Fibroblast of the aortic adventitia (primary cell): Measurements from ENCODE around the gene TTLL7. TPM values are rescaled to one million over a fixed set of nuclear protein-coding genes. Genes with fewer than 3 reads are reported as not detected.
"Not testable (repeated sequence)": the region's sequence is repeated elsewhere in the genome, so short reads cannot be mapped to it uniquely, and the experiment has no call there.

Experiments used
- DNase-seq: peaks from one replicate; pipeline ENCODE4 v3.0.0-alpha.2; 2010; ENCODE audit warnings: low read depth
- H3K4me3 ChIP-seq: 2 replicates; pipeline ENCODE4 v1.5.1; 2011; ENCODE audit warnings: low read depth, mild to moderate bottlenecking, control low read depth, low read length, moderate library complexity
- total RNA-seq: library from RNA; depleted of rRNA; stranded (reverse); fragments of >200 nt; gene quantifications from 2 replicates; pipeline ENCODE4 v1.2.3, GENCODE V29; 2012; ENCODE audit warnings: low replicate concordance
- TF ChIP-seq, protein P1 (sequence below): IDR thresholded peaks from 2 replicates; pipeline ENCODE4 v1.5.1; 2011; ENCODE audit warnings: mild to moderate bottlenecking, low read length, control low read depth, inconsistent platforms; ENCODE audit not compliant: insufficient read depth

TTLL7 gene
- total RNA-seq, 1 donor = 20.9 TPM

GRCh38 chr1:83985048-83985447 is 13.9 kb downstream of the TTLL7 start:
- DNase-seq = no peak
- H3K4me3 ChIP-seq = no peak overlapping the region
- TF ChIP-seq, protein P1, sequence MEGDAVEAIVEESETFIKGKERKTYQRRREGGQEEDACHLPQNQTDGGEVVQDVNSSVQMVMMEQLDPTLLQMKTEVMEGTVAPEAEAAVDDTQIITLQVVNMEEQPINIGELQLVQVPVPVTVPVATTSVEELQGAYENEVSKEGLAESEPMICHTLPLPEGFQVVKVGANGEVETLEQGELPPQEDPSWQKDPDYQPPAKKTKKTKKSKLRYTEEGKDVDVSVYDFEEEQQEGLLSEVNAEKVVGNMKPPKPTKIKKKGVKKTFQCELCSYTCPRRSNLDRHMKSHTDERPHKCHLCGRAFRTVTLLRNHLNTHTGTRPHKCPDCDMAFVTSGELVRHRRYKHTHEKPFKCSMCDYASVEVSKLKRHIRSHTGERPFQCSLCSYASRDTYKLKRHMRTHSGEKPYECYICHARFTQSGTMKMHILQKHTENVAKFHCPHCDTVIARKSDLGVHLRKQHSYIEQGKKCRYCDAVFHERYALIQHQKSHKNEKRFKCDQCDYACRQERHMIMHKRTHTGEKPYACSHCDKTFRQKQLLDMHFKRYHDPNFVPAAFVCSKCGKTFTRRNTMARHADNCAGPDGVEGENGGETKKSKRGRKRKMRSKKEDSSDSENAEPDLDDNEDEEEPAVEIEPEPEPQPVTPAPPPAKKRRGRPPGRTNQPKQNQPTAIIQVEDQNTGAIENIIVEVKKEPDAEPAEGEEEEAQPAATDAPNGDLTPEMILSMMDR = no peak

DNA sequence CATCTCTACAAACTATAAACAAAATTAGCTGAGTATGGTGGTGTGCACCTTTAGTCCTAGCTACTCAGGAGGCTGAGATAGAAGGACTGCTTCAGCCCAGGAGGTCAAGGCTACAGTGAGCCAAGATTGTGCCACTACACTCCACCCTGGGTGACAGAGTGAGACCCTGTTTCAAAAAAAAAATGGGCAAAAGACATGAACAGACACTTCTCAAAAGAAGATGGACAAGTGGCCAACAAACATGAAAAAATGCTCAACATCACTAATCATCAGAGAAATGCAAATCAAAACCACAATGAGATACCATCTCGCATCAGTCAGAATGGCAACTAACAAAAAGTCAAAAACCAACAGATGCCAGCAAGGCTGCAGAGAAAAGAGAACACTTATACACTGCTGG is 15.0 kb downstream of the TTLL7 start:
- H3K4me3 ChIP-seq, DNase-seq: not testable (repeated sequence)

DNA sequence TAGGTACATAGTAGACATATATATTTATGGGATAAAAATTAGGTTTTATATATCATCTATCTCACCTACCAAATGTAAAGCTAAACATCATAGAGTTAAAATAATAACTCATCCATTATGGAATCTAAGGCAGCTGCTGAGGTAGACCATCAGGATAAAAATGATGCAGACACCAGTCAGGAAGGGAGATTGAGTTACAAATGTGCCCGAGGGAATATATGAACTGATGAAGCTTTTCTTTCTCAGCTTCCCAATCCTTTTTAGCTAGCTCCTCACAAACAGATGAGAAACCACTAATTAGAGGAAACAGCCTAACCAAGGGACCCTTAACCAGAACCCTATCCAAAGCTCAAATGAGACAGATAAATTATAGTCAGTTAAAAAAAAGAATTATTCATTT is 20.9 kb downstream of the TTLL7 start:
- no peak for DNase-seq
- H3K4me3 ChIP-seq = no peak overlapping the region
- TF ChIP-seq, protein P1 = no peak

DNA sequence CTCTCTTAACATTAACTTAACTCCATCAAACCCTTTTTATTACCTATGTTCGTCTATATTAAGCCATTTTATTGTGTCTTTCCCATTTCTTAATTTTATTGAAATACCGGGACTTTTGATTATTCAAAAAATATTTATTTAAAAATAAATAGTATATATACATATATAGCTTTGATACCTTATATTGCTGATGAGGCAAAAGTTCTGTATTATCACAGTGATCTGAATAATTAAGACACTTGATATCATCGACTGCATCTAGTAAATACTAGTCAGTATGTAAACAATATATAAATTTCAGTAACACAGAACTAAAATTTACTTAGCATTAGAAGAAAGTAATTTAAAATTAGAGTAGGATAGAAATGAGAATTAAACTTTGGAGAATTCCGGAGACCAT is 22.0 kb downstream of the TTLL7 start:
- no peak overlapping the region for H3K4me3 ChIP-seq
- no peak for DNase-seq
- TF ChIP-seq, protein P1 = no peak

DNA sequence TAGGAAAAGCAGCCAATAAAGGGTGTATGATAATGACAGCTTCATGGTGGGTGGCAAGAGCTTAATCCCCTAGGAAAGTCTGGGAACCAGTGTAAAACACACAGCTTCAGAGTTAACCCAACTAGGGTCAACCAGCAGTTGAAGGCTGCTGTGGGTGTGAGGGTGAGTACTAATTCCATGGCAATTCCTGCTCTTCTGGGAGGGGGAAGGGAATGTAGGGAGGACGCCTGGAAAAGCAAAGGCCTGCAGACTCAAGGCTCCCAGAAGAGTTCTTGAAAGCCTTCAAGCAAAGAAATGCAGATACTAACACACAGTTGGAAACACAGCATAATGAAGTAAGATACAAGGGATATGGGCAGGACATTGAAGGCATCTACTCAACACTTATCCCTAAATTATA is 28.1 kb downstream of the TTLL7 start:
- no peak overlapping the region for H3K4me3 ChIP-seq
- TF ChIP-seq, protein P1 = no peak
- DNase-seq = no peak

DNA sequence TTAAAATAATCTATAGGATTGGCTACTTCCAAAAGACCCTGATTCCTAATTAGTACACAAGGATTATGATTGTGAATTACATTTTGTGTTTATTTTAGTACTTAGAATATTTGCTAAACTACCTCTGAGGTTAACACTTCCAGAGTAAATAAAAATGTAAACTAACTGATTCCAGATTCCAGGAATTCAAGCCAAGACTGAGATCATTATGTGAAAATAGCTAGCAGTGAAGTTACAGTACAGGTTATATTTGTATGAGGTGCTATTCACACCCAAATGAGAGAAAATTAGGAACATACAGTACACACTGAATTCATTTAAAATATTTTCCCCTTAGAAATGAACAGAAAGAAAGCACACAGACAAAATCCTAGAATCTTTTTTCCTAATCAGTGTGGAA is 28.8 kb downstream of the TTLL7 start:
- H3K4me3 ChIP-seq = no peak overlapping the region
- TF ChIP-seq, protein P1 = no peak
- no peak for DNase-seq

GRCh38 chr1:83967336-83967735 is 31.6 kb downstream of the TTLL7 start:
- TF ChIP-seq, protein P1 = no peak
- DNase-seq = no peak
- no peak overlapping the region for H3K4me3 ChIP-seq
